Vagina (tissue), 2 donors: ENCODE results near the gene C4BPA.

Experiments used
- POLR2A ChIP-seq, 2 donors: fragments of 450-650 bp; IDR thresholded peaks; one replicate each; pipeline ENCODE4 v1.6.1; 2017; ENCODE audit warnings: antibody characterized with exemption in 2 of 2, mild to moderate bottlenecking in 2 of 2, moderate library complexity in 2 of 2
- POLR2AphosphoS5 ChIP-seq, 2 donors: sonication (generic); formaldehyde crosslinking; IDR thresholded peaks; one replicate each; pipeline ENCODE4 v1.9.0; 2017; ENCODE audit warnings: antibody characterized with exemption in 2 of 2, mild to moderate bottlenecking in 2 of 2, low read depth in 1 of 2; ENCODE audit not compliant: insufficient read depth in 1 of 2
- TF ChIP-seq, protein P1 (sequence below), 3 experiments: fragments of 450-650 bp in 2 of 3; fragments of 200-600 bp in 1 of 3; sonication (generic) in 1 of 3; IDR thresholded peaks; one replicate each; pipeline ENCODE4 v1.5.1; 2017 to 2019; ENCODE audit warnings: antibody characterized with exemption in 3 of 3, mild to moderate bottlenecking in 2 of 3, moderate library complexity in 2 of 3

DNA sequence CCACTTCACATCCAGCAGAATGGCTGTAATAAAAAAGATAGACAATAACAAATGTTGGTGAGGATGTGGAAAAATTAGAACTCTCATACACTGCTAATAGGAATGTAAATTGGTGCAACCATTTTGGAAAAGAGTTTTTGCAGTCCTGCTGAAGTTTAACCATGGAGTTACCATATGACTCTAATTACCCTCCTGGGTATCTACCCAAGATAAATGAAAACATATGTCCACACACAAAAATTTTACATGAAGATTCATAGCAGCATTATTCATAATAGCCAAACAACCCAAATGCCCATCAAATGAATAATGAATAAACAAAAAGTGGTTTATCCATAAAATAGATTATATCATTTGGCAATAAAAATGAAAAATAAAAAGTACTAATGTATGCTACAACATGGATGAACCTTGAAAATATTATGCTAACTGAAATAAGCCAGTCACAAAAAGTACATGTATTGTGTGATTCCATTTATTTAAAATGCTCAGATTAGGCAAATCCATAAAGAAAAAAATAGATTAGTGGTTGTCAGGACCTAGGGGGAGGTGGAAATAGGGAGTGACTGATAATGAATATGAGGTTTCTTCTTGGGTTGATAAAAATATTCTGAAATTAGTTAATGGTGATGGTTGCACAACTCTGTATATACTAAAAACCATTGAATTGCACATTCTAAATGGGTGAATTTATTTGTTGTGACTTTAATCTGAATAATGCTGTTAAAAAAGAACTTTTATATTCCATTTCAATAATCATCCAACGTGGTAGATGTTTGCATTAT is 26.4 kb downstream of the C4BPA start:
- no peak for TF ChIP-seq POLR2A (IDR thresholded peaks at IDR 0.05)
- no peak for TF ChIP-seq POLR2AphosphoS5 (IDR thresholded peaks at IDR 0.05; ENCODE audit: insufficient read depth in 1 of 2, low read depth in 1 of 2)
- TF ChIP-seq, protein P1, sequence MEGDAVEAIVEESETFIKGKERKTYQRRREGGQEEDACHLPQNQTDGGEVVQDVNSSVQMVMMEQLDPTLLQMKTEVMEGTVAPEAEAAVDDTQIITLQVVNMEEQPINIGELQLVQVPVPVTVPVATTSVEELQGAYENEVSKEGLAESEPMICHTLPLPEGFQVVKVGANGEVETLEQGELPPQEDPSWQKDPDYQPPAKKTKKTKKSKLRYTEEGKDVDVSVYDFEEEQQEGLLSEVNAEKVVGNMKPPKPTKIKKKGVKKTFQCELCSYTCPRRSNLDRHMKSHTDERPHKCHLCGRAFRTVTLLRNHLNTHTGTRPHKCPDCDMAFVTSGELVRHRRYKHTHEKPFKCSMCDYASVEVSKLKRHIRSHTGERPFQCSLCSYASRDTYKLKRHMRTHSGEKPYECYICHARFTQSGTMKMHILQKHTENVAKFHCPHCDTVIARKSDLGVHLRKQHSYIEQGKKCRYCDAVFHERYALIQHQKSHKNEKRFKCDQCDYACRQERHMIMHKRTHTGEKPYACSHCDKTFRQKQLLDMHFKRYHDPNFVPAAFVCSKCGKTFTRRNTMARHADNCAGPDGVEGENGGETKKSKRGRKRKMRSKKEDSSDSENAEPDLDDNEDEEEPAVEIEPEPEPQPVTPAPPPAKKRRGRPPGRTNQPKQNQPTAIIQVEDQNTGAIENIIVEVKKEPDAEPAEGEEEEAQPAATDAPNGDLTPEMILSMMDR (IDR thresholded peaks at IDR 0.05) = no peak
